SU-DHL-6 (cell line): ENCODE measurements around the gene MYL2.
A peak's percentile ranks its signal among the peaks of the same experiment; 100 is the strongest.

Experiments used
- H2AFZ ChIP-seq: fragments of 200-600 bp; sonication (generic); 2 replicates; pipeline ENCODE4 v1.6.1; 2014; ENCODE audit warnings: low read depth, mild to moderate bottlenecking, moderate library complexity, mixed read lengths, antibody characterized with exemption, low read length; ENCODE audit not compliant: severe bottlenecking
- H3F3A ChIP-seq: fragments of 200-600 bp; shearing (Covaris generic); 2 replicates; pipeline ENCODE4 v1.6.0; 2016; ENCODE audit warnings: antibody characterized with exemption, mild to moderate bottlenecking; ENCODE audit not compliant: insufficient read depth
- H3K27ac ChIP-seq: fragments of 200-600 bp; sonication (generic); 2 replicates; pipeline ENCODE4 v1.5.1; 2016; ENCODE audit warnings: low read depth, mild to moderate bottlenecking, low read length, moderate library complexity, mixed read lengths
- H3K27me3 ChIP-seq: fragments of 200-600 bp; sonication (generic), shearing (Covaris generic); 2 replicates; pipeline ENCODE4 v1.6.0; 2014; ENCODE audit warnings: mild to moderate bottlenecking, low read length
- H3K36me3 ChIP-seq: fragments of 200-600 bp; sonication (generic); 2 replicates; pipeline ENCODE4 v1.6.1; 2014; ENCODE audit warnings: mild to moderate bottlenecking, low read length, mixed read lengths
- H3K4me2 ChIP-seq: fragments of 300-600, 200-600 bp; shearing (Covaris generic), sonication (generic); 2 replicates; pipeline ENCODE4 v1.6.0; 2014; ENCODE audit warnings: low read length, low read depth, mild to moderate bottlenecking; ENCODE audit not compliant: poor library complexity, severe bottlenecking
- H3K4me3 ChIP-seq: fragments of 200-600 bp; sonication (generic); 2 replicates; pipeline ENCODE4 v1.5.1; 2014; ENCODE audit warnings: antibody characterized with exemption, low read length, mild to moderate bottlenecking, mixed read lengths; ENCODE audit not compliant: insufficient read depth, poor library complexity, severe bottlenecking
- H3K79me2 ChIP-seq: fragments of 200-600 bp; sonication (generic); 2 replicates; pipeline ENCODE4 v1.6.1; 2014; ENCODE audit warnings: mild to moderate bottlenecking, low read length, moderate library complexity; ENCODE audit not compliant: insufficient read depth
- H3K9ac ChIP-seq: fragments of 200-600 bp; sonication (generic); 2 replicates; pipeline ENCODE4 v1.7.0; 2014; ENCODE audit warnings: mild to moderate bottlenecking, low read length
- H3K9me2 ChIP-seq: fragments of 200-600 bp; sonication (generic); replicated peaks from 2 replicates; pipeline ENCODE4 v1.6.1; 2014; ENCODE audit warnings: low read length; ENCODE audit not compliant: insufficient read depth
- H3K9me3 ChIP-seq: fragments of 200-600 bp; sonication (generic); 2 replicates; pipeline ENCODE4 v1.6.1; 2014; ENCODE audit warnings: low read length, mixed read lengths; ENCODE audit not compliant: insufficient read depth
- H4K20me1 ChIP-seq: fragments of 200-600 bp; sonication (generic); 2 replicates; pipeline ENCODE4 v1.6.1; 2014; ENCODE audit warnings: low read depth, mild to moderate bottlenecking, antibody characterized with exemption, low read length, moderate library complexity, mixed read lengths
- CTCF ChIP-seq: fragments of 200-600 bp; sonication (generic); IDR thresholded peaks from one replicate; pipeline ENCODE4 v1.5.1; 2017; ENCODE audit warnings: antibody characterized with exemption, mild to moderate bottlenecking, low read length, moderate library complexity; ENCODE audit not compliant: insufficient read depth, poor library complexity, severe bottlenecking
- EZH2phosphoT487 ChIP-seq: fragments of 200-600 bp; sonication (generic), shearing (Covaris generic); conservative IDR thresholded peaks from 2 replicates; pipeline ENCODE4 v1.6.1; 2018; ENCODE audit warnings: mild to moderate bottlenecking, antibody characterized with exemption, low read length, moderate library complexity, mixed read lengths

MYL2 gene

GRCh38 chr12:110908377-110909152 is 11.8 kb downstream of the MYL2 start:
- TF ChIP-seq EZH2phosphoT487, result no peak
- no peak for TF ChIP-seq CTCF
- Histone ChIP-seq H3K4me2 (no peak overlapping the region), H3K9me3 (no peaks in the 10 kb centered on the region), H3K79me2 (no peaks in the 10 kb centered on the region), H3K9me2 (no peaks in the 10 kb centered on the region), H2AFZ (no peak overlapping the region), H4K20me1 (no peaks in the 10 kb centered on the region), H3F3A (no peaks in the 10 kb centered on the region; the same call in 1 of the 2 replicates), H3K9ac (no peak overlapping the region), H3K27ac (no peak overlapping the region), H3K27me3 (no peaks in the 10 kb centered on the region), H3K4me3 (no peak overlapping the region), H3K36me3 (no peaks in the 10 kb centered on the region)

- Histone ChIP-seq H3K79me2 (no peaks in the 10 kb centered on the region), H3K9me2 (no peaks in the 10 kb centered on the region), H3K36me3 (no peaks in the 10 kb centered on the region), H3K4me3 (no peak overlapping the region), H3F3A (no peaks in the 10 kb centered on the region; the same call in 1 of the 2 replicates), H3K9me3 (no peaks in the 10 kb centered on the region), H3K27ac (no peak overlapping the region), H2AFZ (no peak overlapping the region), H3K9ac (no peak overlapping the region), H4K20me1 (no peaks in the 10 kb centered on the region), H3K4me2 (no peak overlapping the region), H3K27me3 (no peaks in the 10 kb centered on the region)
- TF ChIP-seq CTCF (no peak), EZH2phosphoT487 (no peak)
Observed at GRCh38 chr12:110907583-110907982, 12.8 kb downstream of the MYL2 start.

- Histone ChIP-seq H3F3A (no peaks in the 10 kb centered on the region; the same call in 1 of the 2 replicates), H3K4me3 (no peak overlapping the region), H3K9me2 (no peaks in the 10 kb centered on the region), H3K4me2 (peak overlapping the region; percentile 41), H3K27me3 (no peaks in the 10 kb centered on the region), H3K27ac (peak overlapping the region; percentile 49; the same call in 1 of the 2 replicates), H4K20me1 (no peaks in the 10 kb centered on the region), H2AFZ (no peak overlapping the region), H3K79me2 (no peaks in the 10 kb centered on the region), H3K36me3 (no peaks in the 10 kb centered on the region), H3K9ac (no peak overlapping the region), H3K9me3 (no peaks in the 10 kb centered on the region)
- TF ChIP-seq CTCF, result no peak
- TF ChIP-seq EZH2phosphoT487, result no peak
Observed at GRCh38 chr12:110906985-110907384, 13.4 kb downstream of the MYL2 start.
